Aorta (tissue), 5 donors: ENCODE data around the gene ASGR1. TPM values are rescaled to one million over a fixed set of nuclear protein-coding genes. Genes with fewer than 3 reads are reported as not detected.

ENCODE experiments used
- ATAC-seq: fragments of 200-7000 bp; cut with Tn5 transposase; one replicate; pipeline ENCODE4 v1.9.1; 2022; ENCODE audit warnings: moderate library complexity; ENCODE audit not compliant: low FRiP score
- DNase-seq, 2 donors: peaks; one replicate each; pipeline ENCODE4 v3.0.0-alpha.2; 2020
- H3K27ac ChIP-seq, 2 donors: one replicate each; pipeline ENCODE4 v1.5.1; 2013; ENCODE audit warnings: low read length in 2 of 2, mild to moderate bottlenecking in 2 of 2, moderate library complexity in 2 of 2, control low read depth in 1 of 2, inconsistent platforms in 1 of 2, low read depth in 1 of 2
- H3K27me3 ChIP-seq, 2 donors: one replicate each; pipeline ENCODE4 v1.6.1; 2013; ENCODE audit warnings: control low read depth in 1 of 2, low read length in 1 of 2, mild to moderate bottlenecking in 1 of 2, moderate library complexity in 1 of 2; ENCODE audit not compliant: insufficient read depth in 2 of 2, control insufficient read depth in 1 of 2
- H3K36me3 ChIP-seq, 2 donors: one replicate each; pipeline ENCODE4 v1.6.1; 2013; ENCODE audit warnings: control low read depth in 1 of 2, low read length in 1 of 2, mild to moderate bottlenecking in 1 of 2; ENCODE audit not compliant: insufficient read depth in 2 of 2, control insufficient read depth in 1 of 2
- H3K4me1 ChIP-seq, 2 donors: one replicate each; pipeline ENCODE4 v1.6.1; 2013; ENCODE audit warnings: low read length in 2 of 2, control low read depth in 1 of 2, mild to moderate bottlenecking in 1 of 2, moderate library complexity in 1 of 2; ENCODE audit not compliant: insufficient read depth in 2 of 2, control insufficient read depth in 1 of 2
- H3K4me3 ChIP-seq, 2 donors: one replicate each; pipeline ENCODE4 v1.5.1; 2013; ENCODE audit warnings: low read length in 2 of 2, control low read depth in 1 of 2, mild to moderate bottlenecking in 1 of 2
- H3K9me3 ChIP-seq: one replicate; pipeline ENCODE4 v1.6.1; 2013; ENCODE audit warnings: mild to moderate bottlenecking, low read length; ENCODE audit not compliant: control insufficient read depth
- WGBS, 2 donors: extraction: QIAGEN DNeasy Blood & Tissue Kit; methylation state at CpG; one replicate each; pipeline ENCODE4 v1.1.7; 2013; 5-methylcytosine and 5-hydroxymethylcytosine counted together
- intact Hi-C, 2 donors: fragments of 100-400 bp; cut with DNase I; formaldehyde crosslinking; loops; one replicate each; pipeline versions ENCODE4 v1.14.2 to v1.15.0; 2022
- polyA plus RNA-seq, 2 donors: library from polyadenylated mRNA; stranded (reverse); fragments of 200-250 nt; gene quantifications; one replicate each; pipeline ENCODE4 v1.2.3, GENCODE V29; 2013
- total RNA-seq, 2 donors: library from RNA; stranded (reverse); fragmentation: NEBNext Ultra II Directional; extraction: Animal tissue kit (Norgen Biotek cat#: 25700); gene quantifications; one replicate each; pipeline ENCODE4 v1.2.1, GENCODE V29; 2021
- donor health status: healthy with polysubstance abuse.
- donor health status: Bipolar disorder and iron deficiency.
- donor health status: DM: no; HTN: no; CAD: no.
- donor health status: DM: no; HTN: no; CAD: no.
- donor health status: DM: yes; HTN: yes; CAD: no.

Gene ASGR1
- total and polyA plus RNA-seq, 4 donors: 2.0 to 5.4 (median 3.2) TPM

DNA sequence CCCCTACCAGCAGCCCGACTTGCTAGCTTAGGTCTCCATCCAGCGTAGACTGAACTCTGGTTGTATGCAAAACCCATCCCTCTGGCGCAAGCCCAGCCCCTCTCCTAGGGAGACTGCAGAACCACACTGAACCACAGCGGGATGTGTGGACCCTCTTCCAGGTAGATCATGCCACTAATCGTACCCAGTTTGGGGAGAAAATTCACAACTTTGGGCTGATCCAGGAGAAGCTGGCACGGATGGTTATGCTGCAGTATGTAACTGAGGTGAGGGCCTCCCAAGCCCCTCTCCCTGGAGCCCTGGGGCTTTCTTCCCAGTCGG lies 43.8 kb upstream of the ASGR1 start:
- no peaks in the 10 kb centered on the region for H3K9me3 ChIP-seq
- H3K27ac ChIP-seq: no peak overlapping the region
- DNase-seq: no peak
- WGBS, 2 donors: 66% methylated on average over 7 of the region's 7 CpGs
- H3K4me1 ChIP-seq: no peaks in the 10 kb centered on the region
- no peak for ATAC-seq
- no peak overlapping the region for H3K4me3 ChIP-seq
- H3K27me3 ChIP-seq: no peaks in the 10 kb centered on the region
- peaks cover 0 to 6% of the 10 kb centered on the region in 2 donors for H3K36me3 ChIP-seq
- intact Hi-C loops: no loop called here

DNA sequence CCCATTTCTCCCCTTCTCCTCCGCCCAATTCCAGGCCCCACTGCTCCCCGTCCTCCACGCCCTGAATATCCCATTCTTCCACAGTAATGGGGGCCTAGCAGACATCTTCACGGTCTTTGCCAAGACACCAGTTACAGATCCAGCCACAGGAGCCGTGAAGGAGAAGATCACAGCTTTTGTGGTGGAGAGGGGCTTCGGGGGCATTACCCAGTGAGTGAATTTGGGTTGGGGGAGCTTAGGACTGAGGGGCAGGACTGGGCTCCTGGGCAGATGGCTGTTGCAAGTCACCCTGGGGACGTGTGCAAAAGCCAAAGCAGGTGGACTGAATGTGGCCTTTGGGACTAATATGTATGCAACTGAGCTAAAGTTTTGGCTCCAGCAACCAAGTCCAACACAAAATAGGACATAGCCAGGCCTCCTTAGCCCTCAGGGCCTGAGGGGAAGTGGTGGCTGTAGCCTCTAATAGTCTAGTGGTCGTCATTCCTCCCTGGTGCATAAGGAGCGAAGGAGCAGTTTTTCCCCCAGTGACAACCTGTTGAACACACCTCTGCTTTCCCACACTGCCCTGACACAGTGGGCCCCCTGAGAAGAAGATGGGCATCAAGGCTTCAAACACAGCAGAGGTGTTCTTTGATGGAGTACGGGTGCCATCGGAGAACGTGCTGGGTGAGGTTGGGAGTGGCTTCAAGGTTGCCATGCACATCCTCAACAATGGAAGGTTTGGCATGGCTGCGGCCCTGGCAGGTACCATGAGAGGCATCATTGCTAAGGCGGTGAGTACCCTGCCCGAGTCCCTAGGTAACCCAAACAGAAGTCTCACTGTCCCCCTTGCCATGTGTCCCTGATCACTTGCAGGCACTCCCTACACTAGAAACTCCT lies 43.2 kb upstream of the ASGR1 start:
- Histone ChIP-seq H3K4me3 (no peak overlapping the region), H3K27ac (no peak overlapping the region), H3K27me3 (no peaks in the 10 kb centered on the region), H3K36me3 (peaks cover 0 to 6% of the 10 kb centered on the region in 2 donors), H3K9me3 (no peaks in the 10 kb centered on the region), H3K4me1 (no peaks in the 10 kb centered on the region)
- ATAC-seq: no peak
- DNase-seq: no peak
- 71 to 75% methylated on average over 15 of the region's 15 CpGs for WGBS, 2 donors
- intact Hi-C loops: no loop called here

DNA sequence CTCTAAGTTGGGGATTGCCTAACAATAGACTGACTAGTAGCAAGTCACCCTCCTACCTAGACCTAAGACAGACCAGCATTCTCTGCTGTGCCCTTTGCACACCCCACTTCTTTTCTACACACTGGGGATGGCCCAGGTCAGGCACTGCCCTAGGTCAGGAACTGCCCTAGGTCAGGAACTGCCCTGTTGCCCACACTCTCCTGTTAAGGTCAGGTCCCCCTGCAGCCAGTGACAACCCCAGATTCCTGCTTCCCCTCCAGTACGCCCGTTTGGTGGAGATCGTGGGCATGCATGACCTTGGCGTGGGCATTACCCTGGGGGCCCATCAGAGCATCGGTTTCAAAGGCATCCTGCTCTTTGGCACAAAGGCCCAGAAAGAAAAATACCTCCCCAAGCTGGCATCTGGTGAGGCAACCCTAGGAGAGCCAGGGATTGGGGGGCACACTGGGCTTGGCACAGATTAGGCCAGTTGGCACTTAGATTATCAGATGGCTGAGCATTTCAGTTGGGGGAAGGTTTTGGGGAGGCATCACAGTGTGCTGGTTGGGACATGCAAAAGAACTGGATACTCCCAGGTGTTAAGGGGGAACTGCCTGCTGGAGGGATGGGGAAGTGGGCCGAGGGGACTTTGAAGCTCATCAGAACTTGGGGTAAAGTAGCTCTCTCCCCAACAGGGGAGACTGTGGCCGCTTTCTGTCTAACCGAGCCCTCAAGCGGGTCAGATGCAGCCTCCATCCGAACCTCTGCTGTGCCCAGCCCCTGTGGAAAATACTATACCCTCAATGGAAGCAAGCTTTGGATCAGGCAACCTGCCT lies 42.3 kb upstream of the ASGR1 start:
- intact Hi-C loops: no loop called here
- peaks cover 0 to 6% of the 10 kb centered on the region in 2 donors for H3K36me3 ChIP-seq
- whole genome bisulfite sequencing, 2 donors: 58 to 60% methylated on average over 10 of the region's 10 CpGs
- no peak overlapping the region for H3K4me3 ChIP-seq
- H3K9me3 ChIP-seq: no peaks in the 10 kb centered on the region
- no peak for ATAC-seq
- H3K27me3 ChIP-seq: no peaks in the 10 kb centered on the region
- DNase-seq: no peak
- no peak overlapping the region for H3K27ac ChIP-seq
- no peaks in the 10 kb centered on the region for H3K4me1 ChIP-seq

DNA sequence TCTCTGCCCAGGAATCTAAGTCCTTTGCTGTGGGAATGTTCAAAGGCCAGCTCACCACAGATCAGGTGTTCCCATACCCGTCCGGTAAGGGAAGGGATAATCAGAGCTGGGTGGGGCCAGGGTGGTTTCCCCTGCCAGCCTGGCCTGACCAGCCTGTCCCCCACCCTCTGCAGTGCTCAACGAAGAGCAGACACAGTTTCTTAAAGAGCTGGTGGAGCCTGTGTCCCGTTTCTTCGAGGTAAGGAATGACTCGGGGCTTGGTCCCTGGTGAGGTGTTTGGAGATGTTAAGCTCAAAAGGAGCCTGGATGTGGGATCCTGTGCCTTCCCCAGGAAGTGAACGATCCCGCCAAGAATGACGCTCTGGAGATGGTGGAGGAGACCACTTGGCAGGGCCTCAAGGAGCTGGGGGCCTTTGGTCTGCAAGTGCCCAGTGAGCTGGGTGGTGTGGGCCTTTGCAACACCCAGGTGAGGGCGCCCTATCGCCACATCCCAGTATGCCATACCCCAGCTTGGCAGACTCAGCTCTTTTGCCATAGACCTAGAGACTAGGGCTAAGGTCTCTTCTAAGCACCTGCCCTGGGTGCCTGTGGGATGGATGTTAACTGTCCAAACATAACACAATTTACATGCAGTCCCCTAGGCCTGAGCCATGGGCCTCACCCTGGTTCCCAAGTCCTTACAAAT lies 41.6 kb upstream of the ASGR1 start:
- H3K27ac ChIP-seq: peak overlapping the region in 1 of 2 donors; percentile 89
- 13 to 16% methylated on average over 11 of the region's 11 CpGs for WGBS, 2 donors
- no peaks in the 10 kb centered on the region for H3K27me3 ChIP-seq
- peaks cover 0 to 6% of the 10 kb centered on the region in 2 donors for H3K36me3 ChIP-seq
- DNase-seq: peak; percentile 75 to 78
- no peaks in the 10 kb centered on the region for H3K9me3 ChIP-seq
- peak; percentile 9 for ATAC-seq
- intact Hi-C loops: no loop called here
- H3K4me1 ChIP-seq: no peaks in the 10 kb centered on the region
- H3K4me3 ChIP-seq: peak overlapping the region in 1 of 2 donors; percentile 56

DNA sequence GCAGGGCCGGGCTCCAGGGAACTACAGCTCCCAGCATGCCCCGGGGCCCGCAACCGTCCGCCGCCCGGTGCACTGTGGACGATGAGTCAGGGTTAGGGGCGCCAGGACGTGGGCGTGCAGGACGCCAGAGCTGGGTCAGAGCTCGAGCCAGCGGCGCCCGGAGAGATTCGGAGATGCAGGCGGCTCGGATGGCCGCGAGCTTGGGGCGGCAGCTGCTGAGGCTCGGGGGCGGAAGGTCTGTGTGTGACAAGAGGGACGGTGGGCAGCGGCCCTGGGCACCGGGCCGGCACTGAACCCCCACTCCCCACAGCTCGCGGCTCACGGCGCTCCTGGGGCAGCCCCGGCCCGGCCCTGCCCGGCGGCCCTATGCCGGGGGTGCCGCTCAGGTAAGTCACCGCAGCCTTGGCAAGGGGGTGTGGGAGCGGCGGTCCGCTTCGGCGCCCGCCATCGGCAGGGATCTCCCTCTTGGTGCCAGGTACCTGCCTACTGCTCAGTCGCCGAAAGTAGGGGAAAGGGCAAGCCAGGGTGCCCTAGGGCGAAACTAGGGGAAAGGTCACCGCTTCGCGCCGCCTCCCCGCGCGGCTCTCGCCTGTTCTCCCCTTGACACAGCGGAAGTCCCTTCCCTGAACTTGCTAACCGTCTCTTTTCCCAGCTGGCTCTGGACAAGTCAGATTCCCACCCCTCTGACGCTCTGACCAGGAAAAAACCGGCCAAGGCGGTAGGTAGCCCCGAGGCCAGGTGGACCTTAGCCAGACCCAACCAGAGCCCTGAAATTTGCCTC lies 40.8 kb upstream of the ASGR1 start, which contains the start of the genes ACADVL and DLG4:
ACADVL (plus strand) TSS at position 127 of the 781 bp plus-strand sequence; CDS start at position 174, 47 bp downstream.
DLG4 (minus strand) TSS at position 25 of the 781 bp plus-strand sequence.
- Histone ChIP-seq H3K4me3 (peak within 1 kb of the TSS; percentile 22 to 56), H3K4me1 (no peaks in the 10 kb centered on the region), H3K36me3 (peaks cover 0 to 6% of the 10 kb centered on the region in 2 donors), H3K9me3 (no peaks in the 10 kb centered on the region), H3K27ac (peak within 1 kb of the TSS; percentile 23 to 89), H3K27me3 (no peaks in the 10 kb centered on the region)
- intact Hi-C loops: no loop called here
- peak; percentile 96 to 99 for DNase-seq
- peak; percentile 92 for ATAC-seq
- WGBS, 2 donors: 0 to 1% methylated on average over 42 to 63 of the region's 63 CpGs

DNA sequence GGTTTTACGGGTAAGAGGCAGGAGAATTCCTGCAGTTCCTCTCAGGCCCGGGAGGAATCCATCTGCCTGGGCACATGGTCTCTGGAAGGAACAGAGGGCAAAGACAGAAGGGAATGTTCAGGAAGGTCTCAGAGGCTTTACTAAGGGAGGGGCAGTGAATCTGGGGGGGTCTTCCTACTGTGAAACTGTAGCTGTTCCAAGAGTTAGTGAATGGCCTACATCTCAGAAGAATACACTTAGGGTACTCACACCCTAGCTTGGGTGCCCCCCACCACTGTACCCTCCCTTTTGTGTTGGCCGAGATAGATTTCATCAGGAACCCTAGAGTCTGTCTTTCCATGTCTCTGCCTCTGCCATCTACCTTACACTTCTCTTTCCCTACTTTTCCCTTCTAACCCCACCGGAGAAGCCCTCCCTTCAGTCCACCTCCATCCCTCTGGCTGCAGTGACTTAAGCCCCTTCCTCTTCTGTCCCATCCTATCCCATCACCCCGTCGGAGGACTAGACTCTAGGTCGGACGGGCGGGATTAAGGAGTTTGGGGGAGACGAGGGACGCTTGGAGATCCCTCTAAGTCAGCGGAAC lies 40.1 kb upstream of the ASGR1 start:
- H3K27me3 ChIP-seq: no peaks in the 10 kb centered on the region
- H3K4me3 ChIP-seq: no peak overlapping the region
- ATAC-seq: no peak
- 16 to 18% methylated on average over 12 of the region's 12 CpGs for WGBS, 2 donors
- H3K36me3 ChIP-seq: peaks cover 0 to 6% of the 10 kb centered on the region in 2 donors
- no peak for DNase-seq
- H3K27ac ChIP-seq: peak overlapping the region; percentile 8 to 15
- H3K4me1 ChIP-seq: no peaks in the 10 kb centered on the region
- intact Hi-C loops: no loop called here
- no peaks in the 10 kb centered on the region for H3K9me3 ChIP-seq

DNA sequence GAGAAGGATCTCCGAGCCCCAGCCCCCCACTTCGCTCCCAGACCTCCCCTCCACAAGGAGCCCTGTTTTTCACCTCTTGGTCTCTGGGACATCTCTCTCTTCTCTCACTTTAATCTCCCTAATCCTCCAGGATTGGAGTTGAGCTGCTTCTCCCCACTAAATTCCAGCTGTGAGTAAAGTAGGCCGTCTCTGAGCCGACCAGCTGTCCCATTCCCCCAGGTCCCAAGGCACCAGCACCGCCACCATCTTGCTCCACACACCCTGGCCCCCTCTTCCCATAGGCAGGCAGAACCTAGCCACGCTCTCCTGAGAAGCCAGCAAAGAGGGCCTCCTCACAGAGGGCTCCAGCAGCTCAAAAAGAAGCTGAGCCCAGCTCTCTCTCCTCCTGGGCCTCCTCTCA lies 39.6 kb upstream of the ASGR1 start:
- DNase-seq (no peak), ATAC-seq (no peak)
- intact Hi-C loops: no loop called here
- Histone ChIP-seq H3K4me3 (no peak overlapping the region), H3K27ac (peak overlapping the region in 1 of 2 donors; percentile 8), H3K4me1 (no peaks in the 10 kb centered on the region), H3K36me3 (peaks cover 0 to 3% of the 10 kb centered on the region in 2 donors), H3K9me3 (no peaks in the 10 kb centered on the region), H3K27me3 (no peaks in the 10 kb centered on the region)
- WGBS, 2 donors: 71 to 85% methylated on average over 6 of the region's 6 CpGs
